ENCODE results near the gene PPP1R14C.
A peak's percentile ranks its signal among the peaks of the same experiment; 100 is the strongest.

The PPP1R14C gene

DNA sequence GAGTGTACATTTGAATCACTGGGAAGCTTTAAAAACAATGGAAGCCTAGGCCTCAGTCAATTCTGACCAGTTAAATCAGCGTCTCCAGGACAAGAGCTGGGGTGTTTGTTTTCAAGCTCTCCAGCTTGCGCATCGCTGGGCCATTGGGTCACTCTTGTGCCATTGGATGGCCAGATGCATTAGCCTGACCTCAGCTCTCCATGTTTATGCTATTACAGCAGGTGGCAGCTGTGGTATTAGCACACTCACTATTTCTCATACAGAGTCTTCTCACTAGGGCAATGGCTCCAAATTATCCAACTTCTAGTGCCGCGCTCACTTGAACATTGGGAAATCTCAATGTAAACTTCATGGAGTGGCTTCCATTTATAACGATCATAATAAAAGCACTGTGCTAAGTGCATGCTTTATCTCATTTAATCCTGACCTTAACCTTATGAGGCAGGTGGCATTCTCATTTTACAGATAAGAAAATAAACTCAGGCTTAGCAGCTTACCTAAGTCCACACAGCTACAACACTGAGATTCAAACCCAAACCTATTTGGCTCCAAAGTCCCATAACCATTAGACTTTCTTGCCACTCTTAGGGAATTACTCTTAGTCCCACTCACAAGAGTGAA is 108.8 kb downstream of the PPP1R14C start:
- no peak overlapping the region for H3K4me3 ChIP-seq (replicated peaks; ENCODE audit: low read depth, low read length)
- DNase-seq (ENCODE audit: low read depth), result no peak
- TF ChIP-seq, protein P1, sequence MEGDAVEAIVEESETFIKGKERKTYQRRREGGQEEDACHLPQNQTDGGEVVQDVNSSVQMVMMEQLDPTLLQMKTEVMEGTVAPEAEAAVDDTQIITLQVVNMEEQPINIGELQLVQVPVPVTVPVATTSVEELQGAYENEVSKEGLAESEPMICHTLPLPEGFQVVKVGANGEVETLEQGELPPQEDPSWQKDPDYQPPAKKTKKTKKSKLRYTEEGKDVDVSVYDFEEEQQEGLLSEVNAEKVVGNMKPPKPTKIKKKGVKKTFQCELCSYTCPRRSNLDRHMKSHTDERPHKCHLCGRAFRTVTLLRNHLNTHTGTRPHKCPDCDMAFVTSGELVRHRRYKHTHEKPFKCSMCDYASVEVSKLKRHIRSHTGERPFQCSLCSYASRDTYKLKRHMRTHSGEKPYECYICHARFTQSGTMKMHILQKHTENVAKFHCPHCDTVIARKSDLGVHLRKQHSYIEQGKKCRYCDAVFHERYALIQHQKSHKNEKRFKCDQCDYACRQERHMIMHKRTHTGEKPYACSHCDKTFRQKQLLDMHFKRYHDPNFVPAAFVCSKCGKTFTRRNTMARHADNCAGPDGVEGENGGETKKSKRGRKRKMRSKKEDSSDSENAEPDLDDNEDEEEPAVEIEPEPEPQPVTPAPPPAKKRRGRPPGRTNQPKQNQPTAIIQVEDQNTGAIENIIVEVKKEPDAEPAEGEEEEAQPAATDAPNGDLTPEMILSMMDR (IDR thresholded peaks at IDR 0.05; ENCODE audit: low read length, missing control alignments), result no peak

DNA sequence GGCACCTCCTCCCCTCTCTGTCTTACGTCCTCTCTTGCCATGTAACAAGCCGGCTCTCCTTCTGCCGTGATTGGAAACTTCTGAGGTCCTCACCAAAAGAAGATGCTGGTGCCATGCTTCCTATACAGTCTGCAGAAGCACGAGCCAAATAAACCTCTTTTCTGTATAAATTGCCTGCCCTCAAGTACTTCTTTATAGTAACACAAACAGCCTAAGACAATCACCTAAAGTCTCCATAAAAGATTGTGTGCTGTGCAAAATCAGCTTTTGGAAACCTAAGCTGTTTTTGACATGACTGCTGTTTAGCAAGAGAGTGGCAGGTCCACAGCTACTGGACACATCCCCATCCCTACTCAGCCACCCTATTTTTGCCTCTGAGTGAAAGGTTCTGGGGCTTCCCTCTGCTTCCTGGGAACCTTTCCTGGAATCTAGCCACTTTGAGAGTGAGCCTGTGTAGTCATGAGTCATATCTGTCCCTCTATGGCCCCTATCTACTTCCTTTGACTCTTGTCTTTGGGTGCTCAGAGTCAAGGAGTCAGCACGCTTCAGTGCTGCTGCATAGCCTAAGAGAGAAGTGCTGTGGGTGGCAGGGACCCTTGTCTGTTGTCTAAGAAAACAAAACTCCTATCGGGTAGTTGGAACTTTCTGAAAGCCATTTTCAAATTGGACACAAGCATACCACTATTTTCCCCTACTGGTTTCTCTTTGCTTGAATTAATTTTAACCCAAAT is 110.0 kb downstream of the PPP1R14C start:
- no peak overlapping the region for H3K4me3 ChIP-seq (replicated peaks; ENCODE audit: low read depth, low read length)
- no peak for DNase-seq (ENCODE audit: low read depth)
- TF ChIP-seq, protein P1 (IDR thresholded peaks at IDR 0.05; ENCODE audit: low read length, missing control alignments), result no peak

GRCh38 chr6:150253489-150253888 is 110.6 kb downstream of the PPP1R14C start:
- no peak for DNase-seq (ENCODE audit: low read depth)
- TF ChIP-seq, protein P1 (IDR thresholded peaks at IDR 0.05; ENCODE audit: low read length, missing control alignments), result no peak
- no peak overlapping the region for H3K4me3 ChIP-seq (replicated peaks; ENCODE audit: low read depth, low read length)

GRCh38 chr6:150254770-150255169 is 111.9 kb downstream of the PPP1R14C start:
- no peak overlapping the region for H3K4me3 ChIP-seq (replicated peaks; ENCODE audit: low read depth, low read length)
- TF ChIP-seq, protein P1 (IDR thresholded peaks at IDR 0.05; ENCODE audit: low read length, missing control alignments), result no peak
- no peak for DNase-seq (ENCODE audit: low read depth)

DNA sequence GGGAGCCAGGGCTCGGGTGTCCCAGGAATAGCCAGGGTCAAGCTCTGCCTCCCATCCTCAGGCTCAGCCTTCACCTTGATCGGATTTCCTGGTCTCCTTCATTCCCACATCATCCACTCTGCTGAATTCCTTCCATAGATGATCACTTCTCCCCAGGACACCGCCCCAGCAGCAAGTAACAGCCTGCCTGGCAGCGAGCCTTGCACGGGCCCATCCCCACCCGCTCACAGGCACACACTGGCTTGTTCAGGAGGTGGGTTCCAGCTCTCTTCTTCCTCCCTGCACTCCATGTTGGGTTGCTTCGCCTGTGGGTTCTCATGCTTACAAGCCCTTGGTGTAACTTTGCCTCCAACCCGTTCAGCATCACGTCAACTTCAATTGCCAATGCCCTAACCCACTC is 113.0 kb downstream of the PPP1R14C start:
- no peak for DNase-seq (ENCODE audit: low read depth)
- TF ChIP-seq, protein P1 (IDR thresholded peaks at IDR 0.05; ENCODE audit: low read length, missing control alignments), result no peak
- H3K4me3 ChIP-seq (replicated peaks; ENCODE audit: low read depth, low read length), result no peak overlapping the region

- H3K4me3 ChIP-seq (replicated peaks; ENCODE audit: low read depth, low read length), result no peak overlapping the region
- TF ChIP-seq, protein P1 (IDR thresholded peaks at IDR 0.05; ENCODE audit: low read length, missing control alignments), result no peak
- peak; percentile 81 for DNase-seq (ENCODE audit: low read depth)
Observed at GRCh38 chr6:150256618-150257272, 113.9 kb downstream of the PPP1R14C start.

Data from fibroblast of pulmonary artery (primary cell).